ENCODE data around the gene BORCS5. TPM values are rescaled to one million over a fixed set of nuclear protein-coding genes. Genes with fewer than 3 reads are reported as not detected.

BORCS5 gene
- total and polyA plus RNA-seq, 2 of the 8 experiments (the other 6 are each of a cell fraction or from before 2014, with no cell fraction given) = 8.3 to 17.4 TPM

GRCh38 chr12:12400793-12401192 is 43.9 kb downstream of the BORCS5 start:
- H2BK120ac ChIP-seq (replicated peaks; ENCODE audit: low read depth, low read length) = no peak overlapping the region
- no peak overlapping the region for H4K8ac ChIP-seq (ENCODE audit: extremely low read depth, insufficient read depth, low read length)
- TF ChIP-seq SP4 (IDR thresholded peaks at IDR 0.05; ENCODE audit: low read length) (no peak), SP1 (IDR thresholded peaks at IDR 0.05; ENCODE audit: low read depth, low read length) (no peak), ATF3 (IDR thresholded peaks at IDR 0.05; ENCODE audit: insufficient read depth, low read depth, low read length) (no peak), RXRA (IDR thresholded peaks at IDR 0.05; ENCODE audit: insufficient read depth, low read depth, low read length) (no peak), KDM5A (IDR thresholded peaks at IDR 0.05; ENCODE audit: low read length) (no peak), RFX5 (IDR thresholded peaks at IDR 0.05; ENCODE audit: borderline replicate concordance, low read depth, low read length) (no peak), EZH2 (IDR thresholded peaks at IDR 0.05; ENCODE audit: low read depth, low read length, severe bottlenecking) (no peak)
- no peak overlapping the region for H3K23ac ChIP-seq (ENCODE audit: insufficient read length)
- no peak overlapping the region for H3K14ac ChIP-seq (ENCODE audit: insufficient read length)
- no peaks in the 10 kb centered on the region for H3K27me3 ChIP-seq (replicated peaks in 1 of 4; ENCODE audit: control insufficient read depth in 3 of 4, extremely low read depth in 1 of 4, insufficient read depth in 3 of 4, low read length in 3 of 4)
- H3K27ac ChIP-seq (ENCODE audit: low read depth, low read length) = no peak overlapping the region
- no peak overlapping the region for H2AFZ ChIP-seq (ENCODE audit: low read length)
- no peak overlapping the region for H2AK5ac ChIP-seq (ENCODE audit: low read depth, low read length)
- DNase-seq (ENCODE audit: low read depth in 1 of 2, low spot score in 2 of 2) (no peak), FAIRE-seq (no peak)
- H2BK15ac ChIP-seq (ENCODE audit: low read length) = no peak overlapping the region
- H3K4ac ChIP-seq (replicated peaks; ENCODE audit: insufficient read length, low read depth, low read length) = no peak overlapping the region
- no peaks in the 10 kb centered on the region for H4K20me1 ChIP-seq (replicated peaks in 1 of 2; ENCODE audit: control insufficient read depth in 1 of 2, insufficient read depth in 2 of 2, low read length in 2 of 2)
- ChIA-PET POLR2A (ENCODE audit: partially characterized antibody) (no interaction called here), CTCF (ENCODE audit: partially characterized antibody) (interaction anchor here (0.8 to 1.1 kb wide), 3 partner anchors 17 to 54 kb away, joined by 3 to 8 read pairs (median 5); no protein-coding TSS in a partner anchor)
- no peaks in the 10 kb centered on the region for H3K9me3 ChIP-seq (ENCODE audit: insufficient read depth in 2 of 2, low read depth in 1 of 2, low read length in 1 of 2)
- H3K4me3 ChIP-seq (ENCODE audit: extremely low read depth in 1 of 4, insufficient read depth in 2 of 4, low read depth in 3 of 4, low read length in 4 of 4) = no peak overlapping the region
- WGBS, 2 experiments (ENCODE audit: extremely low coverage in 1 of 2, insufficient coverage in 1 of 2, insufficient read length in 1 of 2, insufficient replicate concordance in 2 of 2, low coverage in 1 of 2, low lambda C conversion rate in 2 of 2, missing lambda C conversion rate in 1 of 2) = 90% methylated on average over 3 of the region's 3 CpGs; no CpG with 5 or more reads in 1 of the 2 experiments
- no peak overlapping the region for H3K9ac ChIP-seq (replicated peaks in 1 of 4; ENCODE audit: extremely low read depth in 1 of 4, low read depth in 3 of 4, low read length in 3 of 4)
- no peaks in the 10 kb centered on the region for H3K36me3 ChIP-seq (ENCODE audit: control insufficient read depth in 2 of 4, insufficient read depth in 4 of 4, low read length in 3 of 4)
- H2BK20ac ChIP-seq (ENCODE audit: low read length) = no peak overlapping the region
- no peak overlapping the region for H4K91ac ChIP-seq (replicated peaks; ENCODE audit: insufficient read length, low read length)
- H3K79me1 ChIP-seq (ENCODE audit: low read depth, low read length) = no peaks in the 10 kb centered on the region
- H3K56ac ChIP-seq (replicated peaks; ENCODE audit: insufficient read length, low read depth, low read length) = no peak overlapping the region
- peaks cover 5 to 19% (median 11%) of the 10 kb centered on the region in 4 experiments; a peak in 6 of 7 replicates for H3K4me1 ChIP-seq (replicated peaks in 1 of 4; ENCODE audit: control insufficient read depth in 3 of 4, insufficient read depth in 4 of 4, low read length in 3 of 4)
- no peaks in the 10 kb centered on the region for H3K23me2 ChIP-seq (ENCODE audit: low read depth, low read length)
- no peak overlapping the region for H4K5ac ChIP-seq (ENCODE audit: insufficient read length, low read depth, low read length)
- H3K79me2 ChIP-seq (ENCODE audit: control insufficient read depth in 1 of 2, insufficient read depth in 2 of 2, low read length in 2 of 2) = no peaks in the 10 kb centered on the region; a peak in 1 of 4 replicates
- no peak overlapping the region for H2BK5ac ChIP-seq (ENCODE audit: low read depth, low read length)
- no peak overlapping the region for H2BK12ac ChIP-seq (ENCODE audit: low read depth, low read length)
- H3K4me2 ChIP-seq (ENCODE audit: insufficient read depth in 1 of 2, low read depth in 2 of 2, low read length in 2 of 2) = no peak overlapping the region
- H3K18ac ChIP-seq (ENCODE audit: extremely low read depth, low read length) = no peak overlapping the region
